Activated B cell treated with CpG ODN at 0.5 μM for 24 hours (primary cell): ENCODE results near the gene CEL. TPM values are rescaled to one million over a fixed set of nuclear protein-coding genes. Genes with fewer than 3 reads are reported as not detected.

ENCODE experiments used
- ATAC-seq: fragments of 200-7000 bp; cut with Tn5 transposase; one replicate; pipeline ENCODE4 v1.10.0; 2021; ENCODE audit warnings: low read depth, mild to moderate bottlenecking, moderate library complexity
- CTCF ChIA-PET: fragments of 350-600 bp; sonication (Branson Sonifier 250); formaldehyde crosslinking; loops from one replicate; lab custom pipeline; 2021; ENCODE audit warnings: antibody characterized with exemption; lab: Charles Lee
- POLR2A ChIA-PET: fragments of 350-600 bp; sonication (Branson Sonifier 250); formaldehyde crosslinking; loops from one replicate; lab custom pipeline; 2021; ENCODE audit warnings: antibody characterized with exemption; lab: Charles Lee
- DNase-seq: peaks from one replicate; pipeline ENCODE4 v3.0.0; 2022
- H3K27ac Mint-ChIP-seq: one replicate; pipeline ENCODE4 v1.8.0; 2020; ENCODE audit warnings: mixed read lengths
- H3K27me3 Mint-ChIP-seq: one replicate; pipeline ENCODE4 v1.8.0; 2021; ENCODE audit warnings: mixed read lengths
- H3K36me3 Mint-ChIP-seq: one replicate; pipeline ENCODE4 v1.8.0; 2021; ENCODE audit warnings: low read depth, mixed read lengths
- H3K4me1 Mint-ChIP-seq: one replicate; pipeline ENCODE4 v1.8.0; 2021; ENCODE audit warnings: mixed read lengths
- H3K4me3 Mint-ChIP-seq: one replicate; pipeline ENCODE4 v1.8.0; 2020; ENCODE audit warnings: mild to moderate bottlenecking, mixed read lengths
- H3K9me3 Mint-ChIP-seq: one replicate; pipeline ENCODE4 v1.8.0; 2020; ENCODE audit warnings: mixed read lengths
- intact Hi-C: fragments of 100-400 bp; cut with micrococcal nuclease; formaldehyde crosslinking; loops from one replicate; pipeline ENCODE4 v1.15.1; 2024
- total RNA-seq: library from RNA; stranded (reverse); gene quantifications from 2 replicates; pipeline ENCODE4 v1.2.3, GENCODE V29; 2022
- TF ChIP-seq, protein P1 (sequence below): fragments of 200-600 bp; IDR thresholded peaks from one replicate; pipeline ENCODE4 v1.8.0; 2022; ENCODE audit warnings: antibody characterized with exemption, mild to moderate bottlenecking

The CEL gene
- total RNA-seq, 1 donor from 2014 or later: 0.49 TPM

DNA sequence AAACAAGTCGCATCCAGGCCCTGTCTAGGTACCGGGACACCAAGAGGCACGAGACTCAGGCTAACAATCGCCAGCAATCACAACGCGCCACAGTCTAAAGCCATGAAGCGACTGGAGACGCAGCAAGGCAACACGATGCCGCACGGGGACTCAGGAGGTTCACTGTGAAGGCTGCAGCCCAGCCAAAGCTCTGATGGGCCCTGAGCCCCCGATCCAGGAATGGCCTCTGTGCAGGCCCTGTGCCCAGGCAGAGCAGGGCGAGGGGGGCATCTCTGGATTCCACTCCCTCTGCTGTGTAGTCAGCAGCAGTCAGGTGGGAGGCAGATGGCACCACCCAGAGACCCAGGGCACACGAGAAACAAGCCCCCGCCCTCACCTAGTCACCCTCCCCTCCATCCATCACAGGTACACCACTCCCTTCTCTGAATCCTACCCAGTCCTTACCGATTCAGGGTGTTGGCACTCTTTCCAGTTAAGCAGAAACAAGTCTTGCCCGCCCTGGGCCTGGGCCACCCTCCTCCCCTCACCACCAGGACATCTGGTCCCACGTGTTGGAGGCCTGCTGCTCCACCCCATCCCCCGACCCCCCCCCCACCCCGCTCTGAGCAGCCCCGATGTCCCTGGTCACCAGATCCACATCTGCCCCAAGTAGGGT lies 58.2 kb downstream of the CEL start:
- TF ChIP-seq, protein P1, sequence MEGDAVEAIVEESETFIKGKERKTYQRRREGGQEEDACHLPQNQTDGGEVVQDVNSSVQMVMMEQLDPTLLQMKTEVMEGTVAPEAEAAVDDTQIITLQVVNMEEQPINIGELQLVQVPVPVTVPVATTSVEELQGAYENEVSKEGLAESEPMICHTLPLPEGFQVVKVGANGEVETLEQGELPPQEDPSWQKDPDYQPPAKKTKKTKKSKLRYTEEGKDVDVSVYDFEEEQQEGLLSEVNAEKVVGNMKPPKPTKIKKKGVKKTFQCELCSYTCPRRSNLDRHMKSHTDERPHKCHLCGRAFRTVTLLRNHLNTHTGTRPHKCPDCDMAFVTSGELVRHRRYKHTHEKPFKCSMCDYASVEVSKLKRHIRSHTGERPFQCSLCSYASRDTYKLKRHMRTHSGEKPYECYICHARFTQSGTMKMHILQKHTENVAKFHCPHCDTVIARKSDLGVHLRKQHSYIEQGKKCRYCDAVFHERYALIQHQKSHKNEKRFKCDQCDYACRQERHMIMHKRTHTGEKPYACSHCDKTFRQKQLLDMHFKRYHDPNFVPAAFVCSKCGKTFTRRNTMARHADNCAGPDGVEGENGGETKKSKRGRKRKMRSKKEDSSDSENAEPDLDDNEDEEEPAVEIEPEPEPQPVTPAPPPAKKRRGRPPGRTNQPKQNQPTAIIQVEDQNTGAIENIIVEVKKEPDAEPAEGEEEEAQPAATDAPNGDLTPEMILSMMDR: no peak
- no peak for ATAC-seq
- intact Hi-C loops: no loop called here
- Mint-ChIP-seq H3K27me3 (no peaks in the 10 kb centered on the region), H3K36me3 (peaks cover 3% of the 10 kb centered on the region), H3K9me3 (no peaks in the 10 kb centered on the region), H3K4me3 (peak overlapping the region; percentile 82), H3K4me1 (peaks cover 66% of the 10 kb centered on the region), H3K27ac (no peak overlapping the region)
- POLR2A ChIA-PET: interaction anchor here (1.7 to 8.7 kb wide), 2 partner anchors 14 to 26 kb away, joined by 5 to 89 read pairs; no protein-coding TSS in a partner anchor
- CTCF ChIA-PET: interaction anchor here (1.7 to 22.0 kb wide), 3 partner anchors 24 to 27 kb away, joined by 4 to 369 read pairs (median 20); no protein-coding TSS in a partner anchor
- DNase-seq: no peak

DNA sequence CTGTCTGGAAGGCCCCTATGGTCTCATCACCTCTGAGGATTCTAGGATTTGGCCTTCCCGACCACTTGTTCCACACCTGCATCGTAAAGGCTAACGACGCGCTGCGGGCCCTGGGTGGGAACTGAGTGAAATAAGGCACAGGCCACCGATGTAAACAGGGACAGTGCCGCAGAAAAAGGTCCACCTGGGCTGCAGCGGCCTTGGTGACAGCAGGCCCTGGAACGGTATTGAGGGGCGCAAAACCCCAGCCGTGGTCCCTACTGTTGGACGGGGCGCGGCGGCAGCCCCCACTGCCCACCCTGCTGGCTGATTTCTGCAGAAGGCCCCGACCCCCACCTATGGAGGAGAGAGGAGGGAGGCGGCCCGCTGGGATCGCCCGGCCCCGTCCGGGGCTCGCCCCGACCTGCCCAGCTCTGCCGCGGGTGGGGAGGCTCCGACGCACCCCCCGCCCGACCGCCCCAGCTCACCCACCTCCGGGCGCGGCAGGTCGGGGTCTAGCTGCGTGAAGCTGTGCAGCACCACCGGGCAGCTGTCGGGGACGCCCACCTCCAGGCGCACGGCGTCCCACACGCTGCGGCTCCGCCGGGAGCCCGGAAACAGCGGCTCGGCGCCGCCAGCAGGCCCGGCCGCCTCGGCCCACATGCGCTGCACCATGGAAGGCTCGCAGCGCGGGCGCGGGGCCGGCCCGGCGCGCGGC lies 58.9 kb downstream of the CEL start:
- H3K36me3 Mint-ChIP-seq: peaks cover 3% of the 10 kb centered on the region
- H3K9me3 Mint-ChIP-seq: no peaks in the 10 kb centered on the region
- CTCF ChIA-PET: interaction anchor here (1.7 to 4.2 kb wide), 2 partner anchors 23 to 27 kb away, joined by 4 to 20 read pairs; no protein-coding TSS in a partner anchor
- H3K27ac Mint-ChIP-seq: peak overlapping the region; percentile 46
- H3K4me3 Mint-ChIP-seq: peak overlapping the region; percentile 82
- no peaks in the 10 kb centered on the region for H3K27me3 Mint-ChIP-seq
- TF ChIP-seq, protein P1: no peak
- POLR2A ChIA-PET: interaction anchor here (1.7 to 1.9 kb wide), 2 partner anchors 10 to 13 kb away, joined by 5 read pairs; no protein-coding TSS in a partner anchor
- H3K4me1 Mint-ChIP-seq: peaks cover 67% of the 10 kb centered on the region
- peak; percentile 16 for ATAC-seq
- DNase-seq: no peak
- intact Hi-C loops: loop anchor here (1.0 kb wide), 5 partner anchors 7 to 90 kb away; partner anchors contain the start of gene GTF3C5

Other genes starting within 250 kb of the CEL start
- gene AK8, start 183.7 kb upstream of the CEL start, total RNA-seq: 0.93 and 1.0 TPM in 2 replicates
- 1.2 and 1.6 TPM in 2 replicates for gene SPACA9, start 183.1 kb upstream of the CEL start, total RNA-seq
- 51.7 and 61.4 TPM in 2 replicates for gene TSC1, start 117.4 kb upstream of the CEL start, total RNA-seq
- 0.07 and 0.38 TPM in 2 replicates for gene GFI1B, start 83.3 kb upstream of the CEL start, total RNA-seq
- 53.6 and 56.6 TPM in 2 replicates for gene GTF3C5, start 31.0 kb upstream of the CEL start, total RNA-seq
- gene RALGDS, start 59.3 kb downstream of the CEL start, total RNA-seq: 21.2 and 29.2 TPM in 2 replicates
- 42.2 and 49.5 TPM in 2 replicates for gene GBGT1, start 101.9 kb downstream of the CEL start, total RNA-seq
- not detected in 2 replicates for gene OBP2B, start 147.3 kb downstream of the CEL start, total RNA-seq
- gene ABO, start 213.2 kb downstream of the CEL start, total RNA-seq: not detected in 2 replicates